SK-N-SH (cell line): ENCODE data around the gene FSIP1. TPM values are rescaled to one million over a fixed set of nuclear protein-coding genes. Genes with fewer than 3 reads are reported as not detected.

Experiments used
- CTCF ChIA-PET: fragments of 300-600, 350-600 bp; formaldehyde crosslinking; extraction: SDS; loops from one replicate; lab custom pipeline; 2021; lab: Yijun Ruan, JAX
- POLR2A ChIA-PET: fragments of 350-600 bp; sonication (Branson Sonifier 250); formaldehyde crosslinking; extraction: SDS; loops from one replicate; lab custom pipeline; 2020; ENCODE audit warnings: antibody characterized with exemption, inconsistent platforms; lab: Yijun Ruan, JAX
- DNase-seq: peaks from one replicate; pipeline ENCODE4 v3.0.0; 2012
- H2AFZ ChIP-seq: fragments of 200-600 bp; sonication (generic); 2 replicates; pipeline ENCODE4 v1.8.1; 2016; ENCODE audit warnings: antibody characterized with exemption, mild to moderate bottlenecking, low read depth
- H3F3A ChIP-seq: fragments of 200-600 bp; sonication (generic); replicated peaks from 2 replicates; pipeline ENCODE3; 2016; ENCODE audit warnings: antibody characterized with exemption, mild to moderate bottlenecking; ENCODE audit not compliant: insufficient read depth
- H3K27ac ChIP-seq, 2 experiments: fragments of 200-500 bp in 1 of 2; fragments of 200-600 bp in 1 of 2; sonication (Bioruptor generic) in 1 of 2; sonication (generic), shearing (Covaris generic) in 1 of 2; 2 replicates each; pipeline versions ENCODE4 v1.5.1 to v1.6.1; 2014 to 2016; ENCODE audit warnings: low read depth in 2 of 2, inconsistent platforms in 1 of 2, low read length in 1 of 2, mild to moderate bottlenecking in 1 of 2, mixed read lengths in 1 of 2
- H3K27me3 ChIP-seq: fragments of 200-600 bp; sonication (generic), shearing (Covaris generic); 2 replicates; pipeline ENCODE4 v1.6.1; 2016; ENCODE audit warnings: mixed run types; ENCODE audit not compliant: insufficient read depth
- H3K36me3 ChIP-seq, 2 experiments: fragments of 200-500 bp in 1 of 2; fragments of 200-600 bp in 1 of 2; sonication (Bioruptor generic) in 1 of 2; sonication (generic) in 1 of 2; replicated peaks in 1 of 2; 2 replicates each; pipeline versions ENCODE3 to v1.5.1; 2014 to 2016; ENCODE audit warnings: low read length in 1 of 2, mild to moderate bottlenecking in 1 of 2; ENCODE audit not compliant: insufficient read depth in 2 of 2, control insufficient read depth in 1 of 2
- H3K4me1 ChIP-seq, 2 experiments: fragments of 200-500 bp in 1 of 2; fragments of 200-600 bp in 1 of 2; sonication (Bioruptor generic) in 1 of 2; sonication (generic), shearing (Covaris generic) in 1 of 2; 2 replicates each; pipeline versions ENCODE4 v1.5.1 to v1.6.1; 2014 to 2016; ENCODE audit warnings: low read depth in 1 of 2, low read length in 1 of 2, mixed run types in 1 of 2; ENCODE audit not compliant: insufficient read depth in 2 of 2, control insufficient read depth in 1 of 2
- H3K4me2 ChIP-seq: fragments of 200-600 bp; sonication (generic), shearing (Covaris generic); 2 replicates; pipeline ENCODE4 v1.6.1; 2017; ENCODE audit warnings: mixed run types
- H3K4me3 ChIP-seq, 2 experiments: fragments of 200-500 bp in 1 of 2; fragments of 200-600 bp in 1 of 2; sonication (Bioruptor generic) in 1 of 2; sonication (generic), shearing (Covaris generic) in 1 of 2; 2 replicates each; pipeline versions ENCODE4 v1.5.1 to v1.8.1; 2014 to 2016; ENCODE audit warnings: low read depth in 2 of 2, inconsistent platforms in 1 of 2, low read length in 1 of 2, mild to moderate bottlenecking in 1 of 2, mixed read lengths in 1 of 2, moderate library complexity in 1 of 2
- H3K79me2 ChIP-seq: fragments of 200-600 bp; sonication (generic); 2 replicates; pipeline ENCODE4 v1.8.1; 2017; ENCODE audit warnings: mild to moderate bottlenecking; ENCODE audit not compliant: insufficient read depth
- H3K9ac ChIP-seq: fragments of 200-600 bp; sonication (generic); 2 replicates; pipeline ENCODE4 v1.6.1; 2017; ENCODE audit warnings: mixed run types
- H3K9me2 ChIP-seq: fragments of 200-600 bp; sonication (generic); 2 replicates; pipeline ENCODE4 v1.6.1; 2017; ENCODE audit warnings: mixed run types
- H3K9me3 ChIP-seq: fragments of 200-600 bp; sonication (generic); 2 replicates; pipeline ENCODE4 v1.6.1; 2017; ENCODE audit warnings: mixed run types, mild to moderate bottlenecking, moderate library complexity
- H4K20me1 ChIP-seq: fragments of 200-600 bp; sonication (generic); 2 replicates; pipeline ENCODE4 v1.6.1; 2017; ENCODE audit warnings: mild to moderate bottlenecking, mixed run types; ENCODE audit not compliant: insufficient read depth
- CHD2 ChIP-seq: fragments of 150-350 bp; IDR thresholded peaks from 2 replicates; pipeline ENCODE4 v1.6.1; 2018; ENCODE audit warnings: low read length; ENCODE audit not compliant: partially characterized antibody
- CTCF ChIP-seq: fragments of 200-600 bp; sonication (generic); IDR thresholded peaks from 2 replicates; pipeline ENCODE4 v1.6.1; 2017; ENCODE audit warnings: antibody characterized with exemption, mild to moderate bottlenecking, moderate library complexity
- ELF1 ChIP-seq: IDR thresholded peaks from 2 replicates; pipeline ENCODE4 v1.4.0; 2012
- EZH2phosphoT487 ChIP-seq: fragments of 200-600 bp; sonication (generic); IDR thresholded peaks from 2 replicates; pipeline ENCODE4 v1.6.1; 2017; ENCODE audit warnings: low read depth, mixed run types, mild to moderate bottlenecking, antibody characterized with exemption, moderate library complexity, borderline replicate concordance
- FOXM1 ChIP-seq: IDR thresholded peaks from 2 replicates; pipeline ENCODE4 v1.4.0; 2012; ENCODE audit warnings: low read depth, mild to moderate bottlenecking
- GATA2 ChIP-seq: sonication (generic); formaldehyde crosslinking; IDR thresholded peaks from 2 replicates; pipeline ENCODE4 v1.5.0; 2020; ENCODE audit warnings: mild to moderate bottlenecking, missing genetic modification reagents
- IRF3 ChIP-seq: fragments of 150-350 bp; IDR thresholded peaks from 2 replicates; pipeline ENCODE4 v1.6.1; 2016; ENCODE audit warnings: mild to moderate bottlenecking, low read depth, low read length
- MAX ChIP-seq: IDR thresholded peaks from 2 replicates; pipeline ENCODE4 v1.4.0; 2012; ENCODE audit warnings: low read depth
- MXI1 ChIP-seq: IDR thresholded peaks from 2 replicates; pipeline ENCODE4 v1.6.1; 2012; ENCODE audit warnings: mild to moderate bottlenecking, low read depth, low read length, improper control_type of control experiment
- RAD21 ChIP-seq: IDR thresholded peaks from 2 replicates; pipeline ENCODE4 v1.6.1; 2012; ENCODE audit warnings: mild to moderate bottlenecking, low read length
- RFX5 ChIP-seq: IDR thresholded peaks from 2 replicates; pipeline ENCODE4 v1.6.1; 2012; ENCODE audit warnings: mild to moderate bottlenecking, improper control_type of control experiment, low read length
- SMC3 ChIP-seq: IDR thresholded peaks from 2 replicates; pipeline ENCODE4 v1.6.1; 2012; ENCODE audit warnings: low read depth, low read length, improper control_type of control experiment
- TAF1 ChIP-seq: IDR thresholded peaks from 2 replicates; pipeline ENCODE4 v1.6.1; 2012; ENCODE audit warnings: low read depth, mild to moderate bottlenecking, low read length, moderate library complexity, borderline replicate concordance
- USF2 ChIP-seq: fragments of 150-350 bp; IDR thresholded peaks from 2 replicates; pipeline ENCODE4 v1.6.1; 2017; ENCODE audit warnings: antibody characterized with exemption, low read length, low read depth, borderline replicate concordance
- WGBS: methylation state at CpG from one replicate; pipeline ENCODE4 v1.1.6; 2017; ENCODE audit warnings: low lambda C conversion rate; 5-methylcytosine and 5-hydroxymethylcytosine counted together
- polyA plus RNA-seq, 3 experiments: library from polyadenylated mRNA; depleted of rRNA; stranded (reverse); fragments of >200 nt; gene quantifications; 2 replicates each; pipeline ENCODE4 v1.2.3, GENCODE V29; 2012

The FSIP1 gene
- polyA plus RNA-seq, 1 of the 3 experiments (the other 2 are of a cell fraction), result 0.43 TPM

- Histone ChIP-seq H3K36me3 (no peaks in the 10 kb centered on the region), H3K4me3 (no peak overlapping the region), H3K9me2 (no peaks in the 10 kb centered on the region), H4K20me1 (no peaks in the 10 kb centered on the region), H3K4me2 (no peak overlapping the region), H3K27me3 (no peaks in the 10 kb centered on the region), H3K9me3 (no peaks in the 10 kb centered on the region), H2AFZ (no peak overlapping the region), H3K4me1 (no peaks in the 10 kb centered on the region; a peak in 1 of 4 replicates), H3K79me2 (no peaks in the 10 kb centered on the region), H3K27ac (no peak overlapping the region), H3F3A (peaks cover 9% of the 10 kb centered on the region), H3K9ac (no peak overlapping the region)
- TF ChIP-seq MXI1, result no peak
- ChIA-PET CTCF (interaction anchor here (2.4 kb wide), 1 partner anchor 14 kb away, joined by 18 read pairs; no protein-coding TSS in a partner anchor), POLR2A (no interaction called here)
- 70% methylated on average over 2 of the region's 2 CpGs for WGBS
- no peak for DNase-seq
Observed at GRCh38 chr15:39743611-39744010, 39.0 kb downstream of the FSIP1 start.

GRCh38 chr15:39741258-39741657 is 41.4 kb downstream of the FSIP1 start:
- H4K20me1 ChIP-seq, result no peaks in the 10 kb centered on the region
- no peak for DNase-seq
- no peaks in the 10 kb centered on the region for H3K9me3 ChIP-seq
- no peak overlapping the region for H3K4me2 ChIP-seq
- no peaks in the 10 kb centered on the region for H3K79me2 ChIP-seq
- ChIA-PET POLR2A (no interaction called here), CTCF (interaction anchor here (1.0 to 5.1 kb wide), 2 partner anchors 15 to 27 kb away, joined by 3 to 41 read pairs; no protein-coding TSS in a partner anchor)
- no peak overlapping the region for H3K4me3 ChIP-seq
- peaks cover 0 to 5% of the 10 kb centered on the region in 2 experiments; a peak in 1 of 4 replicates for H3K4me1 ChIP-seq
- no peaks in the 10 kb centered on the region for H3K27me3 ChIP-seq
- H3F3A ChIP-seq, result no peaks in the 10 kb centered on the region
- H3K27ac ChIP-seq, result no peak overlapping the region
- H3K36me3 ChIP-seq, result no peaks in the 10 kb centered on the region
- H3K9ac ChIP-seq, result no peak overlapping the region
- H2AFZ ChIP-seq, result no peak overlapping the region
- no peak for TF ChIP-seq CHD2
- TF ChIP-seq GATA2 (CRISPR knock-in tag), result no peak
- TF ChIP-seq EZH2phosphoT487, result no peak
- TF ChIP-seq SMC3, result no peak
- no peak for TF ChIP-seq USF2
- TF ChIP-seq MAX, result no peak
- no peak for TF ChIP-seq IRF3
- no peak for TF ChIP-seq RAD21
- no peak for TF ChIP-seq RFX5
- TF ChIP-seq ELF1, result no peak
- no peak for TF ChIP-seq CTCF
- TF ChIP-seq TAF1, result no peak
- TF ChIP-seq FOXM1, result no peak
- H3K9me2 ChIP-seq, result no peaks in the 10 kb centered on the region
